Tibial artery (tissue), 4 donors: ENCODE data around the gene IQCC.

Experiments
- DNase-seq, 2 donors: peaks; one replicate each; pipeline ENCODE4 v3.0.0-alpha.2; 2019
- H3K27ac ChIP-seq, 2 donors: fragments of 200-600 bp; sonication (generic) in 1 of 2; 1 replicate in 1 of 2; 2 replicates in 1 of 2; pipeline ENCODE4 v1.5.1; 2018 to 2019; ENCODE audit warnings: mild to moderate bottlenecking in 1 of 2
- H3K27me3 ChIP-seq, 2 donors: fragments of 200-600 bp; sonication (generic) in 1 of 2; one replicate each; pipeline versions ENCODE4 v1.5.1 to v1.6.0; 2016 to 2019
- H3K36me3 ChIP-seq, 3 donors: fragments of 200-600 bp; sonication (generic) in 2 of 3; one replicate each; pipeline ENCODE4 v1.5.1; 2016 to 2019; ENCODE audit warnings: mild to moderate bottlenecking in 2 of 3
- H3K4me1 ChIP-seq, 4 donors: fragments of 200-600 bp; sonication (generic) in 2 of 4; 1 replicate in 3 of 4; 2 replicates in 1 of 4; pipeline ENCODE4 v1.5.1; 2016 to 2019
- H3K4me3 ChIP-seq, 2 donors: fragments of 200-600 bp; sonication (generic) in 1 of 2; 1 replicate in 1 of 2; 2 replicates in 1 of 2; pipeline ENCODE4 v1.5.1; 2018 to 2019; ENCODE audit warnings: mild to moderate bottlenecking in 2 of 2
- H3K9me3 ChIP-seq, 3 donors: fragments of 200-600 bp; sonication (generic) in 1 of 3; one replicate each; pipeline ENCODE4 v1.5.1; 2016 to 2019
- CTCF ChIP-seq, 2 experiments: fragments of 200-600 bp in 1 of 2; fragments of 450-650 bp in 1 of 2; IDR thresholded peaks; one replicate each; pipeline ENCODE4 v1.5.1; 2017 to 2019; ENCODE audit warnings: antibody characterized with exemption in 2 of 2, mild to moderate bottlenecking in 1 of 2, moderate library complexity in 1 of 2
- intact Hi-C: fragments of 100-400 bp; cut with DNase I; formaldehyde crosslinking; loops from one replicate; pipeline ENCODE4 v1.15.0; 2023; ENCODE audit warnings: low total_unique reads

Gene IQCC

GRCh38 chr1:32178380-32179192 lies 26.9 kb upstream of the IQCC start:
- intact Hi-C loops, result no loop called here

DNA sequence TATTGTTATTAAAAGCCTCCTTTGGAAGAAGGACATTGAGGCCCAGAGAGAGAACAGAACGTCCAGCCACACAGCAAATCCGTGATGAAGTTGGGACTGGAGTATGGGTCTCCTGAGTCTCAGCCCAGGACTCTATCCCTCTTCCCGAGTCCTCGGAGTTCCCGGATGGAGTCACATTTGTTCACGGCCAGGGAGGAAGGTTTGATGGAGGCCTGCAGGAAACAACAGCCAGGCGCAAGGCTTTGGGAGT lies 26.4 kb upstream of the IQCC start:
- Histone ChIP-seq H3K36me3 (peaks cover 6 to 30% (median 12%) of the 10 kb centered on the region in 3 donors), H3K27me3 (no peaks in the 10 kb centered on the region), H3K4me1 (peaks cover 0 to 44% (median 33%) of the 10 kb centered on the region in 4 donors), H3K4me3 (peak overlapping the region; percentile 64 to 81), H3K9me3 (no peaks in the 10 kb centered on the region), H3K27ac (peak overlapping the region; percentile 90 to 93)
- intact Hi-C loops, result no loop called here
- TF ChIP-seq CTCF (IDR thresholded peaks at IDR 0.05), result no peak
- no peak for DNase-seq

More at GRCh38 chr1:32178380-32179192, 26.9 kb upstream of the IQCC start:
- DNase-seq, result peak in 1 of 2 donors; percentile 23
- Histone ChIP-seq H3K27me3 (no peaks in the 10 kb centered on the region), H3K27ac (peak overlapping the region; percentile 90 to 93), H3K4me1 (peaks cover 0 to 39% (median 28%) of the 10 kb centered on the region in 4 donors), H3K9me3 (no peaks in the 10 kb centered on the region), H3K36me3 (peaks cover 1 to 30% (median 11%) of the 10 kb centered on the region in 3 donors), H3K4me3 (peak overlapping the region; percentile 64 to 81)
- TF ChIP-seq CTCF (IDR thresholded peaks at IDR 0.05), result no peak

GRCh38 chr1:32179443-32180185 lies 25.9 kb upstream of the IQCC start, which contains the start of gene TXLNA:
TXLNA (plus strand) TSS chr1:32179675; CDS start chr1:32180346, 671 bp downstream.
- DNase-seq, result peak; percentile 96 to 97
- H3K27ac ChIP-seq, result peak within 1 kb of the TSS; percentile 90 to 93
- intact Hi-C loops, result loop anchor here (10.0 kb wide), 1 partner anchor 55 kb away; no protein-coding TSS in a partner anchor
- H3K4me3 ChIP-seq, result peak within 1 kb of the TSS; percentile 64 to 81
- TF ChIP-seq CTCF (IDR thresholded peaks at IDR 0.05), result no peak
- peaks cover 0 to 49% (median 38%) of the 10 kb centered on the region in 4 donors for H3K4me1 ChIP-seq
- no peaks in the 10 kb centered on the region for H3K9me3 ChIP-seq
- H3K27me3 ChIP-seq, result no peaks in the 10 kb centered on the region
- peaks cover 11 to 34% (median 12%) of the 10 kb centered on the region in 3 donors for H3K36me3 ChIP-seq

- no peak for TF ChIP-seq CTCF (IDR thresholded peaks at IDR 0.05)
- H3K4me1 ChIP-seq, result peaks cover 0 to 53% (median 42%) of the 10 kb centered on the region in 4 donors
- peak; percentile 49 to 79 for DNase-seq
- no peaks in the 10 kb centered on the region for H3K9me3 ChIP-seq
- H3K36me3 ChIP-seq, result peaks cover 13 to 40% (median 14%) of the 10 kb centered on the region in 3 donors
- H3K27me3 ChIP-seq, result no peaks in the 10 kb centered on the region
- H3K27ac ChIP-seq, result peak overlapping the region; percentile 90 to 93
- intact Hi-C loops, result loop anchor here (10.0 kb wide), 1 partner anchor 54 kb away; no protein-coding TSS in a partner anchor
- peak overlapping the region; percentile 64 to 81 for H3K4me3 ChIP-seq
These were observed 25.0 kb upstream of the IQCC start for GRCh38 chr1:32180186-32181060.

DNA sequence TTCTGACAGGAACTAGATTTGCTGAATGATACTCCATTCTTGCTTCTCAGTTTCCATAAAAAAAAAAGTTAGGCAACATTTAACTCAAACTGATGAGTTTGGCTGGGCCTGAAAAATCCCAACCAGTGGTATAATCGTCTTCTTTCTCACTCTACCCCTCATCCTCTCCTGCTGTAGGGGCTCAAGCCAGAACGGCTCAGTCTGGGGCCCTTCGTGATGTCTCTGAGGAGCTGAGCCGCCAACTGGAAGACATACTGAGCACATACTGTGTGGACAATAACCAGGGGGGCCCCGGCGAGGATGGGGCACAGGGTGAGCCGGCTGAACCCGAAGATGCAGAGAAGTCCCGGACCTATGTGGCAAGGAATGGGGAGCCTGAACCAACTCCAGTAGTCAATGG lies 24.4 kb upstream of the IQCC start:
- TF ChIP-seq CTCF (IDR thresholded peaks at IDR 0.05), result no peak
- H3K4me3 ChIP-seq, result peak overlapping the region; percentile 64 to 81
- DNase-seq, result peak in 1 of 2 donors; percentile 61
- peaks cover 14 to 47% (median 18%) of the 10 kb centered on the region in 3 donors for H3K36me3 ChIP-seq
- H3K27me3 ChIP-seq, result no peaks in the 10 kb centered on the region
- intact Hi-C loops, result loop anchor here (10.0 kb wide), 1 partner anchor 54 kb away; no protein-coding TSS in a partner anchor
- no peaks in the 10 kb centered on the region for H3K9me3 ChIP-seq
- peak overlapping the region; percentile 90 to 93 for H3K27ac ChIP-seq
- peaks cover 0 to 57% (median 42%) of the 10 kb centered on the region in 4 donors for H3K4me1 ChIP-seq
